Measurements from ENCODE around the gene RECK.

GRCh38 chr9:36039121-36039520 lies 2.4 kb downstream of the RECK start:
- no peak for TF ChIP-seq POLR2A (IDR thresholded peaks at IDR 0.05)
- TF ChIP-seq CTCF (IDR thresholded peaks at IDR 0.05), result no peak
